ENCODE measurements around the gene CACNG8.

The CACNG8 gene

DNA sequence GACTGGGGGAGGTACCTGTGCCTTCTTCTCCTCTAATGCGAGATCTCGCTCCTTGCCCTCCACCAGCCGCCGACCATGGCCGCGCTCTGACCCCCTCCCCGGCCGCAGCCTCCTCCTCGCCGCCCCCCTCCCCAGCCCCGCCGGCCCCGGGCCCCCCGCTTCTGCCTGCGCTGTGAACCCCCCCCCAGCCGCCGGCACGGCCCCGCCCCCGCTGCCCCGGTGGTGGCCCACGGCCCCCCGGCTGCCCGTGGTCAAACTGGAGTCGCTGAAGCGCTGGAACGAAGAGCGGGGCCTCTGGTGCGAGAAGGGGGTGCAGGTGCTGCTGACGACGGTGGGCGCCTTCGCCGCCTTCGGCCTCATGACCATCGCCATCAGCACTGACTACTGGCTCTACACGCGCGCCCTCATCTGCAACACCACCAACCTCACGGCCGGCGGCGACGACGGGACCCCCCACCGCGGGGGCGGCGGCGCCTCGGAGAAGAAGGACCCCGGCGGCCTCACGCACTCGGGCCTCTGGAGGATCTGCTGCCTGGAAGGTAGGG is at the start of gene CACNG8:
Gene CACNG8, plus strand, starts transcription at position 51 of the 545 bp plus-strand sequence.
- H3K4me3 ChIP-seq (ENCODE audit: control insufficient read depth, low read depth, low read length): no peak within 1 kb of the TSS
- no peak for DNase-seq (ENCODE audit: low read depth)
- TF ChIP-seq, protein P1, sequence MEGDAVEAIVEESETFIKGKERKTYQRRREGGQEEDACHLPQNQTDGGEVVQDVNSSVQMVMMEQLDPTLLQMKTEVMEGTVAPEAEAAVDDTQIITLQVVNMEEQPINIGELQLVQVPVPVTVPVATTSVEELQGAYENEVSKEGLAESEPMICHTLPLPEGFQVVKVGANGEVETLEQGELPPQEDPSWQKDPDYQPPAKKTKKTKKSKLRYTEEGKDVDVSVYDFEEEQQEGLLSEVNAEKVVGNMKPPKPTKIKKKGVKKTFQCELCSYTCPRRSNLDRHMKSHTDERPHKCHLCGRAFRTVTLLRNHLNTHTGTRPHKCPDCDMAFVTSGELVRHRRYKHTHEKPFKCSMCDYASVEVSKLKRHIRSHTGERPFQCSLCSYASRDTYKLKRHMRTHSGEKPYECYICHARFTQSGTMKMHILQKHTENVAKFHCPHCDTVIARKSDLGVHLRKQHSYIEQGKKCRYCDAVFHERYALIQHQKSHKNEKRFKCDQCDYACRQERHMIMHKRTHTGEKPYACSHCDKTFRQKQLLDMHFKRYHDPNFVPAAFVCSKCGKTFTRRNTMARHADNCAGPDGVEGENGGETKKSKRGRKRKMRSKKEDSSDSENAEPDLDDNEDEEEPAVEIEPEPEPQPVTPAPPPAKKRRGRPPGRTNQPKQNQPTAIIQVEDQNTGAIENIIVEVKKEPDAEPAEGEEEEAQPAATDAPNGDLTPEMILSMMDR (conservative IDR thresholded peaks at IDR 0.05; ENCODE audit: control insufficient read depth, insufficient read depth, low read depth, low read length): no peak

DNA sequence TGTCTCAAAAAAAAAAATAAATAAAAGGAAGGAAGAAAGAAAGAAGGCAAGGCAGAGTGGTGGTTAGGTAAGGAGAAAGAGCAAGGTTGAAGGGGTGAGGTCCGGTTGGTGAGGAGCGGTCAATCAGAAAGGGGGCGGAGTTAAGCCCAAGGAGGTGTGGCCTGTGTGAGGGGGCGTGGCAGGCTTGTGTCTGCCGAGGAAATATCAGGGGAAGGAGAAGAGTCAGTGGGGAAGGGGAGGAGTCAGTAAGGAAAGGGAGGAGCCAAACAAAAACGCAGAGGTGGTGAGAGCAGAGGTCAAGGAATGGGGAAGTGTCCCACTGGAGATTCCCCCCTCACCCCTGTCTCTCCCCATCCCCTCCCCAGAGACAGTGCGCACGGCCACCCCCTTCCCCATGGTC is 47.7 kb upstream of the CACNG8 start:
- TF ChIP-seq, protein P1 (conservative IDR thresholded peaks at IDR 0.05; ENCODE audit: control insufficient read depth, insufficient read depth, low read depth, low read length): no peak
- H3K4me3 ChIP-seq (ENCODE audit: control insufficient read depth, low read depth, low read length): no peak overlapping the region

DNA sequence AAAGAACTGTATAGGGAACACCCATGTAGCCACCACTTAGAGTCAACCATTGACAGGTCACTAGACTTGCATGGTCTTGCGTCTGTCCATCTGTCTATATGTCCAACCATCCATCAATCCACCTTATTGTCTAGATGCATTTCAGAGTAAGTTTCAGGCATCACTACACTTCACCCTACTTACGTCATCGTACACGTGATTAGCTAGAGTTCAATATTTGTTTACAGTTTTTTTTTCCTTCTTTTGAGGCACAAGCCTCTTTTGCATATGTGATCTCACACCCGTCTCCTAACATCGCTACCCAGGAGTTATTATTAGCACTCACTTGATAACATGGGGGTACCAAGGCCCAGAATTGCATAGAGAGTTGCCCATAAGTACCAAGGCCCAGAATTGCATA is 46.7 kb upstream of the CACNG8 start:
- DNase-seq (ENCODE audit: low read depth): no peak
- no peak overlapping the region for H3K4me3 ChIP-seq (ENCODE audit: control insufficient read depth, low read depth, low read length)
- TF ChIP-seq, protein P1 (conservative IDR thresholded peaks at IDR 0.05; ENCODE audit: control insufficient read depth, insufficient read depth, low read depth, low read length): no peak

More for the DNA sequence above, 47.7 kb upstream of the CACNG8 start:
- DNase-seq (ENCODE audit: low read depth): no peak

DNA sequence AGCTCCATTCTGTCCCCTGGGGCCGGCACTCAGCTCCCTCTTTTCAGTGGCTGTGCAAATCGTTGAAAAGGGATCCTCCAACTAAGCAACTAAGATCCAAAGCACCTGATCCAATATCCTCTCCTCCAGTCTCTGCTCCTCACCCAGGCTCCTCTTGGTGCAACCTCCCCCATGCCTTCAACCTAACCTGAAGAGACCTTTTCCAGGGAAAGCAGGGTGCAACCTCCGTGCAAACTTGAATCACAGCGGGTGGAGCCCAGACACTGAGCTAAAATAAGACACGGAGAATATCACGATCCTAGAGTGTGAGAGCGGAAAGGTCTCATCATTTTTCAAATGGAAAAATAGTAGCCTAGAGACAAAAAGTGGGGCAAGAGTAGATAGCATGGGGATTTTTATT is 45.4 kb upstream of the CACNG8 start:
- TF ChIP-seq, protein P1 (conservative IDR thresholded peaks at IDR 0.05; ENCODE audit: control insufficient read depth, insufficient read depth, low read depth, low read length): no peak
- no peak for DNase-seq (ENCODE audit: low read depth)
- no peak overlapping the region for H3K4me3 ChIP-seq (ENCODE audit: control insufficient read depth, low read depth, low read length)

DNA sequence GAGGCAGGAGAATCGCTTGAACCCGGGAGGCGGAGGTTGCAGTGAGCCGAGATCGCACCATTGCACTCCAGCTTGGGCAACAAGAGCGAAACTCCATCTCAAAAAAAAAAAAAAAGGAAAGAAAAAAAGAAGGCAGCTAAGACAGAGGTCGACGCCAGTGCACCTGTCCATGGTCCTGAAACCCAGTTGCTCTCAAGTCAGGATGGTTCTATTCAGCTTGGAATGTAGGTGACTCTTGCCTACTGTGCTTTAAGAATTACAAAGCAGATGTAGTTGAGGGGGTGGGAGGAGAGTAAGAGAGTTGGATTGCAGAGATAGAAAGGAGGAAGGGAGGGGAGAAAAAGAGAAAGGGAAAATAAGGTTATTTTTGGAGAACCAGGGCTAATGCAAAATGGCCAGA is 35.0 kb upstream of the CACNG8 start:
- H3K4me3 ChIP-seq (ENCODE audit: control insufficient read depth, low read depth, low read length): no peak overlapping the region
- TF ChIP-seq, protein P1 (conservative IDR thresholded peaks at IDR 0.05; ENCODE audit: control insufficient read depth, insufficient read depth, low read depth, low read length): no peak
- DNase-seq (ENCODE audit: low read depth): peak; percentile 66

DNA sequence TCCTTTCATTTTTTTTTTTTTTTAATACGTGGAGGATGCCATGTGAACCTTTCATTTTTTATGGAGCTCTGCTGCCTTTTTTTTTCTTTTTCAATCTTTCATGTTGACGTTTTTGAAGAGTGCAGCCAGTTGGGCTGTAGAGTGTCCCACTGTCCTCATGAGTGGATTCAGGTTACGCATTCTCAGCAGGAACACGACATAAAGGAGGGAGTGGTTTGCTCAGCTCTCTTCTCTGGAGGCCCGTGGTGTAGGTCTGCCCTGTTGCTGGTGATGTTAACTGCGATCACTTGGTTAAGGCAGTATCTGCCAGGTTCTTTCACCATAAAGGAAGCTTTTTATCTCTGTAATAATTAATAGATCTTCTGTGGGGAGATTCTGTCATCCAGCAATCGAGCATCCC is 26.7 kb upstream of the CACNG8 start:
- TF ChIP-seq, protein P1 (conservative IDR thresholded peaks at IDR 0.05; ENCODE audit: control insufficient read depth, insufficient read depth, low read depth, low read length): no peak
- H3K4me3 ChIP-seq (ENCODE audit: control insufficient read depth, low read depth, low read length): no peak overlapping the region
- DNase-seq (ENCODE audit: low read depth): no peak
